Esophagus muscularis mucosa (tissue), 4 donors: ENCODE measurements around the gene PHLDB1. TPM values are rescaled to one million over a fixed set of nuclear protein-coding genes. Genes with fewer than 3 reads are reported as not detected.
A peak's percentile ranks its signal among the peaks of the same experiment; 100 is the strongest.

Experiments used
- DNase-seq: peaks from one replicate; pipeline ENCODE4 v3.0.0-alpha.2; 2017; ENCODE audit errors: extremely low spot score
- H3K27ac ChIP-seq, 4 donors: fragments of 200-600 bp; sonication (generic); replicated peaks in 1 of 4; 1 replicate in 3 of 4; 2 replicates in 1 of 4; pipeline ENCODE4 v1.5.1; 2016 to 2019; ENCODE audit warnings: mild to moderate bottlenecking in 1 of 4
- H3K27me3 ChIP-seq, 4 donors: fragments of 200-600 bp; sonication (generic); one replicate each; pipeline versions ENCODE4 v1.5.1 to v1.6.0; 2016 to 2019
- H3K36me3 ChIP-seq, 4 donors: fragments of 200-600 bp; sonication (generic); one replicate each; pipeline ENCODE4 v1.5.1; 2016 to 2019
- H3K4me1 ChIP-seq, 4 donors: fragments of 200-600 bp; sonication (generic); one replicate each; pipeline ENCODE4 v1.5.1; 2016 to 2019
- H3K4me3 ChIP-seq, 4 donors: fragments of 200-600 bp; sonication (generic); 1 replicate in 2 of 4; 2 replicates in 2 of 4; pipeline ENCODE4 v1.5.1; 2016 to 2019; ENCODE audit warnings: mild to moderate bottlenecking in 4 of 4, moderate library complexity in 1 of 4
- H3K9me3 ChIP-seq, 4 donors: fragments of 200-600 bp; sonication (generic); 1 replicate in 3 of 4; 2 replicates in 1 of 4; pipeline ENCODE4 v1.5.1; 2016 to 2019
- EP300 ChIP-seq: sonication (generic); formaldehyde crosslinking; IDR thresholded peaks from one replicate; pipeline ENCODE4 v1.6.1; 2017; ENCODE audit warnings: antibody characterized with exemption
- POLR2A ChIP-seq: fragments of 450-650 bp; IDR thresholded peaks from one replicate; pipeline ENCODE4 v1.6.1; 2017; ENCODE audit warnings: antibody characterized with exemption, moderate library complexity, mild to moderate bottlenecking, low read depth
- POLR2AphosphoS5 ChIP-seq, 2 donors: sonication (generic); formaldehyde crosslinking; IDR thresholded peaks; one replicate each; pipeline ENCODE4 v1.6.1; 2017; ENCODE audit warnings: antibody characterized with exemption in 2 of 2
- WGBS: methylation state at CpG from one replicate; pipeline ENCODE4 v1.1.5; 2018; 5-methylcytosine and 5-hydroxymethylcytosine counted together
- intact Hi-C: fragments of 100-400 bp; cut with DNase I; formaldehyde crosslinking; loops from one replicate; pipeline ENCODE4 v1.15.1; 2023
- total RNA-seq, 4 donors: library from RNA; depleted of rRNA; stranded (reverse); fragments of >200 nt; gene quantifications; one replicate each; pipeline versions ENCODE4 v1.1.0 to v1.2.1, GENCODE V29; 2016
- TF ChIP-seq, protein P1 (sequence below), 3 experiments: fragments of 200-600 bp in 2 of 3; fragments of 450-650 bp in 1 of 3; sonication (generic) in 2 of 3; IDR thresholded peaks; one replicate each; pipeline ENCODE4 v1.5.1; 2017 to 2019; ENCODE audit warnings: antibody characterized with exemption in 3 of 3, mild to moderate bottlenecking in 2 of 3, moderate library complexity in 1 of 3

Gene PHLDB1
- total RNA-seq, 4 donors from 2014 or later, result 62.6 to 92.2 (median 78.9) TPM

DNA sequence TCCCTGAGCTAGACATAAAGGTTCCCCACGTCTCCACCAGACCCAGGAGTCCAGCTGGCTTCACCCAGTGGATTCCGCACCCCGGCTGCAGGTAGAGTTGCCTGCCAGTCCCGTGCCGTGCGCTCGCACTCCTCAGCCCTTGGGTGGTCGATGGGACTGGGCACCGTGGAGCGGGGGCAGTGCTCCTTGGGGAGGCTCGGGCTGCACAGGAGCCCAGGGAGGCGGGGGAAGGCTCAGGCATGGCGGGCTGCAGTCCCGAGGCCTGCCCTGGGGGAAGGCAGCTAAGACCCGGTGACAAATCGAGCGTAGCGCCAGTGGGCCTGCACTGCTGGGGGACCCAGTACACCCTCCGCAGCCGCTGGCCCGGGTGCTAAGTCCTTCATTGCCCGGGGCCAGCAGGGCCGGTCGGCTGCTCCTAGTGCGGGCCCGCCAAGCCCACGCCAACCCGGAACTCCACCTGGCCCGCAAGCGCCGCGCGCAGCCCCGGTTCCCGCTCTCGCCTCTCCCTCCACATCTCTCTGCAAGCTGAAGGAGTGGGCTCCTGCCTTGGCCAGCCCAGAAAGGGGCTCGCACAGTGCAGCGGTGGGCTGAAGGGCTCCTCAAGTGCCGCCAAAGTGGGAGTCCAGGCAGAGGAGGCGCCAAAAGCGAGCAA is 81.6 kb downstream of the PHLDB1 start:
- TF ChIP-seq, protein P1, sequence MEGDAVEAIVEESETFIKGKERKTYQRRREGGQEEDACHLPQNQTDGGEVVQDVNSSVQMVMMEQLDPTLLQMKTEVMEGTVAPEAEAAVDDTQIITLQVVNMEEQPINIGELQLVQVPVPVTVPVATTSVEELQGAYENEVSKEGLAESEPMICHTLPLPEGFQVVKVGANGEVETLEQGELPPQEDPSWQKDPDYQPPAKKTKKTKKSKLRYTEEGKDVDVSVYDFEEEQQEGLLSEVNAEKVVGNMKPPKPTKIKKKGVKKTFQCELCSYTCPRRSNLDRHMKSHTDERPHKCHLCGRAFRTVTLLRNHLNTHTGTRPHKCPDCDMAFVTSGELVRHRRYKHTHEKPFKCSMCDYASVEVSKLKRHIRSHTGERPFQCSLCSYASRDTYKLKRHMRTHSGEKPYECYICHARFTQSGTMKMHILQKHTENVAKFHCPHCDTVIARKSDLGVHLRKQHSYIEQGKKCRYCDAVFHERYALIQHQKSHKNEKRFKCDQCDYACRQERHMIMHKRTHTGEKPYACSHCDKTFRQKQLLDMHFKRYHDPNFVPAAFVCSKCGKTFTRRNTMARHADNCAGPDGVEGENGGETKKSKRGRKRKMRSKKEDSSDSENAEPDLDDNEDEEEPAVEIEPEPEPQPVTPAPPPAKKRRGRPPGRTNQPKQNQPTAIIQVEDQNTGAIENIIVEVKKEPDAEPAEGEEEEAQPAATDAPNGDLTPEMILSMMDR (IDR thresholded peaks at IDR 0.05), result no peak
- TF ChIP-seq EP300, result no peak
- 92% methylated on average over 12 of the region's 41 CpGs for whole genome bisulfite sequencing
- Histone ChIP-seq H3K4me3 (peak overlapping the region in 3 of 4 donors; percentile 50 to 53 (median 52)), H3K36me3 (no peaks in the 10 kb centered on the region), H3K4me1 (peaks cover 14 to 23% (median 21%) of the 10 kb centered on the region in 4 donors), H3K9me3 (no peaks in the 10 kb centered on the region), H3K27me3 (no peaks in the 10 kb centered on the region), H3K27ac (peak overlapping the region; percentile 70 to 82 (median 75))
- intact Hi-C loops, result loop anchor here (2.0 kb wide), 1 partner anchor 268 kb away; the partner anchor contains the start of gene UPK2
- DNase-seq, result no peak

DNA sequence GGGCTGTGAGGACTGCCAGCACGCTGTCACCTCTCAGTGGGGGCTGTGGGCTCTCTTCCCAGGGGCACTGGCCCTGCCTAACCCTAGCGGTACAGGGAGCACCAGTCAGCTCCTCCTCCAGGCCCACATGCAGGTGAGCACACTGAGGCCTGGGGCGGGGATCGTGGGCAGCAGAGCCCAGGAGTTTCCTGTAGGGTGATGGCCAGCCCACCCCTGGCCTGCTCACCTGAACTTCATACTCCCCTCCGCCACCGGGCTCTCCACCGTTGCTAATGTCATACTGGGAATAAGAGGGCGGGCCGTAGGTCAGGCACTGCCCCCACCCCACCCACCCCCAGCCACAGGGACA is 82.1 kb downstream of the PHLDB1 start:
- Histone ChIP-seq H3K9me3 (no peaks in the 10 kb centered on the region), H3K4me1 (peaks cover 14 to 23% (median 21%) of the 10 kb centered on the region in 4 donors), H3K4me3 (peak overlapping the region; percentile 50 to 59 (median 52)), H3K27me3 (no peaks in the 10 kb centered on the region), H3K36me3 (no peaks in the 10 kb centered on the region), H3K27ac (peak overlapping the region; percentile 70 to 82 (median 75))
- DNase-seq, result no peak
- intact Hi-C loops, result loop anchor here (2.0 kb wide), 1 partner anchor 267 kb away; the partner anchor contains the start of gene UPK2
- TF ChIP-seq, protein P1 (IDR thresholded peaks at IDR 0.05), result no peak
- TF ChIP-seq POLR2A (no peak), EP300 (no peak), POLR2AphosphoS5 (IDR thresholded peaks at IDR 0.05) (no peak)
- whole genome bisulfite sequencing, result 30% methylated on average over 2 of the region's 9 CpGs

DNA sequence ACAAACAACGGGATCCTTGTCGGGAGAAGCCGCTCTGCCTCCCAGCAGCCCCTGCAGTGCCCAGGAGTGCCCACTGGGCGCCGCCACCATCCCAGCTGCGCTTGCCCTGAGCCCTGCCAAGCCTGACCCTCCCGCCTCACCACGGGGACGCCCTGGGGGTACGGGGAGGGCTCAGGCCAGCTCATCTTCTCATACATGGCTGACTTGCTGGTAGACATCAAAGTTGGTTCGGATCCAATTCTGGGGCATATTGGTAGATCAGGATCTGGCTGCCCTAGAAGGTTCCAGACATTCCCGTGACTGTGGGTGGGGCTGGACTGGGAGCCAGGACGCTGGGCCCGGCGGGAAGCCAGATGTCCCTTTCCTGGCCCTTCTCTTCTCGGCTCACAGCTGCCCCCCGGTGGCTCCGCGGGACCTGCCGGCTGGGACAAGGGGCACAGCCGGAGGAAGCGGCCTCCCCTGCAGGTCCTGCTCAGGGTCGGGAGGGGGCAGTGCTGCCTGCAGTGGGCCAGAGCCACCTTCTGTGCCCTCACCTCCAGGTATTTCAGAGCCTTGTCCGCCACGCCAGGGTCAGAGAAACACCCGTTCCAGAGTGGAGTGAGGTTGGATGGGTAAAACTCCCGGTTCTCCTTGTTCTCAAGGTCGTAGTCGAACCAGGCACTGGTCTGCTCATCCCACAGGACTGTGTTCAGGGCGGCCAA is 82.6 kb downstream of the PHLDB1 start:
- Histone ChIP-seq H3K4me1 (peaks cover 14 to 23% (median 21%) of the 10 kb centered on the region in 4 donors), H3K27me3 (no peaks in the 10 kb centered on the region), H3K9me3 (no peaks in the 10 kb centered on the region), H3K36me3 (no peaks in the 10 kb centered on the region), H3K27ac (peak overlapping the region; percentile 70 to 82 (median 75)), H3K4me3 (peak overlapping the region; percentile 50 to 59 (median 52))
- WGBS, result 27% methylated on average over 5 of the region's 30 CpGs
- DNase-seq, result no peak
- TF ChIP-seq, protein P1 (IDR thresholded peaks at IDR 0.05), result peak; percentile 61 to 82 (median 79)
- TF ChIP-seq POLR2A (no peak), EP300 (no peak), POLR2AphosphoS5 (IDR thresholded peaks at IDR 0.05) (peak; percentile 58 to 72)
- intact Hi-C loops, result loop anchor here (2.0 to 10.0 kb wide), 3 partner anchors 75 to 267 kb away; partner anchors contain the start of gene UPK2

DNA sequence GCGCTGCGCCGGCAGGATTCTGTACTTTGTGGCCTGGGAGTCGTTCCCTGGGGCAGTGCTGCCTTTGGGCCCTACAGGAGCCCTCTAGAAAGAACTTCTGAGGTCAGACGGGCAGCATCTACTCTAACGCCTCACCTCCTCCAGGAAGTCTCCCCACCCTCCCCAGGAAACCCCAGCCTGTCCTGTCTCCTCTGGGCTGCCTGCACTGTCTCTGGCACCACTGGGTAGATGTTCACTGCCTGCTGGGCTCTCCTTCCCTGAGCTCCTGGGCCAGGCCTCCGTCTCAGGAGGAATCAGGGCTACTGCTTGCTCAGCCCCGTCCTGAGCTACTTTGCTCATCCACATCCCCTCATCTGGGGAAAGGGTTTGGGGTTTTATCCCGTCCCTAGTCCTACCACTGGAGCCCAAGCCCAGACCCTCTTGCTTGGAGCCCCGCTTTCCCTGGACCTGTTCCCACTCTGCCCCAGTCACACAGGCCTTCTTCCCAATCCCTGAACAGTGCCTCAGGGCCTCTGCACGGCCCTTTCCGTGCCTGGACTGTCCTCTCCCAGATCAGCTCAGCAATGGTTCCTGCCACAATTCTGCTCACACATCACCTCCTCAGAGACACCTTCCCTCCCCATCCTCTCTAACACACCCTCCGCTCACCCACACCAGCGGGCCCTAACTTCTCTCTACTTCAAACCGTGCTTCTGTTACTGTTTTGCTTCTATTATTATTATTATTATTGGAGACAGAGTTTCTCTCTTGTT is 83.3 kb downstream of the PHLDB1 start:
- Histone ChIP-seq H3K27me3 (no peaks in the 10 kb centered on the region), H3K27ac (peak overlapping the region; percentile 70 to 82 (median 75)), H3K4me1 (peaks cover 14 to 23% (median 21%) of the 10 kb centered on the region in 4 donors), H3K4me3 (peak overlapping the region in 3 of 4 donors; percentile 50 to 59 (median 53)), H3K36me3 (no peaks in the 10 kb centered on the region), H3K9me3 (no peaks in the 10 kb centered on the region)
- TF ChIP-seq POLR2A, result no peak
- no peak for TF ChIP-seq EP300
- TF ChIP-seq, protein P1 (IDR thresholded peaks at IDR 0.05), result no peak
- DNase-seq, result no peak
- 82% methylated on average over 11 of the region's 15 CpGs for WGBS
- intact Hi-C loops, result loop anchor here (2.0 to 10.0 kb wide), 2 partner anchors 74 to 240 kb away; no protein-coding TSS in a partner anchor
